ENCODE measurements around the gene CAPNS2.

CAPNS2 gene

DNA sequence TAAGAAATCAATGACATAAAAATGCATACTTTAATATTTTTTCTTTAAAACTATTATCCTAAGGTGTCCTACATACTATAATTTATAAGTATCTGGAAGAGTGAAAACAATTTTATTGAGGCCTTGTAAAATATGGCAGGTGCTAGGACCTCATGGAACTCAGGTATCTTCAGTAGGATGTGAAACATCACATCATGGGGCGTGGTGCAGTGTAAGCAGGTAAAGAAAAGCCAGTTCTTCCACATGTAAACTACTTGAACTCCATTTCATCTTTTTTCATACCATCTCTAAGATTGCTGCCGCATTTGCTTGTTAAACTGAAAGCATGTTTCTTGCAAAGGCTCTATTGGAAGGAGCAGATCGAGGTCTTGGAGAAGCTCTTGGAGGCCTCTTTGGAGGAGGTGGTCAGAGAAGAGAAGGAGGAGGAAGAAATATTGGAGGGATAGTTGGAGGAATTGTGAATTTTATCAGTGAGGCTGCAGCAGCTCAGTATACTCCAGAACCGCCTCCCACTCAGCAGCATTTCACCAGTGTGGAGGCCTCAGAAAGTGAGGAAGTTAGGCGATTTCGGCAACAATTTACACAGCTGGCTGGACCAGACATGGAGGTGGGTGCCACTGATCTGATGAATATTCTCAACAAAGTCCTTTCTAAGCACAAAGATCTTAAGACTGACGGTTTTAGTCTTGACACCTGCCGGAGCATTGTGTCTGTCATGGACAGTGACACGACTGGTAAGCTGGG is at the start of gene CAPNS2:
Gene CAPNS2, plus strand, starts transcription at position 253 of the 744 bp plus-strand sequence. Its CDS starts 73 bp downstream, at position 326.
- Histone ChIP-seq H3K27ac (no peak within 1 kb of the TSS), H3K4me3 (no peak within 1 kb of the TSS)
- TF ChIP-seq, protein P1, sequence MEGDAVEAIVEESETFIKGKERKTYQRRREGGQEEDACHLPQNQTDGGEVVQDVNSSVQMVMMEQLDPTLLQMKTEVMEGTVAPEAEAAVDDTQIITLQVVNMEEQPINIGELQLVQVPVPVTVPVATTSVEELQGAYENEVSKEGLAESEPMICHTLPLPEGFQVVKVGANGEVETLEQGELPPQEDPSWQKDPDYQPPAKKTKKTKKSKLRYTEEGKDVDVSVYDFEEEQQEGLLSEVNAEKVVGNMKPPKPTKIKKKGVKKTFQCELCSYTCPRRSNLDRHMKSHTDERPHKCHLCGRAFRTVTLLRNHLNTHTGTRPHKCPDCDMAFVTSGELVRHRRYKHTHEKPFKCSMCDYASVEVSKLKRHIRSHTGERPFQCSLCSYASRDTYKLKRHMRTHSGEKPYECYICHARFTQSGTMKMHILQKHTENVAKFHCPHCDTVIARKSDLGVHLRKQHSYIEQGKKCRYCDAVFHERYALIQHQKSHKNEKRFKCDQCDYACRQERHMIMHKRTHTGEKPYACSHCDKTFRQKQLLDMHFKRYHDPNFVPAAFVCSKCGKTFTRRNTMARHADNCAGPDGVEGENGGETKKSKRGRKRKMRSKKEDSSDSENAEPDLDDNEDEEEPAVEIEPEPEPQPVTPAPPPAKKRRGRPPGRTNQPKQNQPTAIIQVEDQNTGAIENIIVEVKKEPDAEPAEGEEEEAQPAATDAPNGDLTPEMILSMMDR (IDR thresholded peaks at IDR 0.05): no peak
- no peak for DNase-seq (ENCODE audit: low spot score)

DNA sequence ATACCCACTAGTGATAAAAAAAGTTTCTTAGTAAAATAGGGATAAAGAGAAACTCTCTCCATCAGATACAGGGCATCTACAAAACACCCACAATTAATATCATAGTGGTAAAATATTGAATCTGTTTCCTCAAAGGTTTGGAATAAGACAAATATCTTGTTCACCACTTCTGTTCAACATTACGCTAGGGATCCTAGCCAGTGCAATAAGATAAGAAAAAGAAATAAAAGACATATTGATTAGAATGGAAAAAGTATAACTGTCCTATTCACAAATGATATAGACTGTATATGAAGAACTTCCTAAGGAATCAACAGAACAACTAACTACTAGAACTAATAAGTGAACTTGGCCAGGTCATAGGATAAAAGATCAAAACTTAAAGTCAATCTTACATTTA is 44.7 kb upstream of the CAPNS2 start:
- no peak overlapping the region for H3K27ac ChIP-seq
- no peak overlapping the region for H3K4me3 ChIP-seq
- TF ChIP-seq, protein P1 (IDR thresholded peaks at IDR 0.05): no peak

DNA sequence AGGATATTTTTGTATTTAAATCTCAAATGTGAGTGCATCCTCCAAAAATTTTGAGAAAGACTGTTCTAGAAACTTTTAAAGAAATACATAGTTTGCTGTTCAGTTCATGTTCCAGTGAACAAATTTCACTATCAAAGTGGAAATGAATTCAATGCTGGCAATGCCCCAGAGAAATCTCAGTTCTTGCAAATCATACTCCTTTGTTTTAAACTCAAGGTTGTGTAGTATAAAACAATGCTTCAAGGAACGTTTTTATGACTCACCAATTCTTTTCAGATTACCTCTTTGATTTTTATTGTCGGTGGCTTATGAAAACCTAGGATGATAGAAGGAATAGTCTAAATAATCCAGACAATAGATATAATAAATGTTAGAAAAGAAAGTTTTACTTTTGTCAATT is 40.0 kb upstream of the CAPNS2 start:
- H3K27ac ChIP-seq: no peak overlapping the region
- TF ChIP-seq, protein P1 (IDR thresholded peaks at IDR 0.05): no peak
- H3K4me3 ChIP-seq: no peak overlapping the region
- no peak for DNase-seq (ENCODE audit: low spot score)

More for the DNA sequence above, 44.7 kb upstream of the CAPNS2 start:
- no peak for DNase-seq (ENCODE audit: low spot score)

DNA sequence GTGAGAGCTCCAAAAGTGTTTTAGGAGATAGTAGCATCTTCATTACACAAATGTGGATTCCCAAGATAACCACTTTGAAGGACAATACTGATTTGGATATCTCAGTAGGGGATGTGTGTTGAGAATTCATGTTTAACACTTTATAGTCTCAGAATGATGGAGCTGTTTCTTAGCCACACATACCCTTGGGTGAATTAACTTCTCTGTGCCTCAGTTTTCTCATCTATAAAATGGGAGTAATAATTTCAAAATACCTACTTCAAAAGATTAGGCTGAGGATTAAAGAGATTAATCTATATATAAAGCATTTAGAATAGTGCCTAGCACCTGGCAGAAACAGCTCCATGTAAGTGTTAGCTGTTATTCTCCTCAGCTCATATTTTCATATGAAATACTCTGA is 38.6 kb upstream of the CAPNS2 start:
- Histone ChIP-seq H3K27ac (no peak overlapping the region), H3K4me3 (no peak overlapping the region)
- TF ChIP-seq, protein P1 (IDR thresholded peaks at IDR 0.05): no peak
- DNase-seq (ENCODE audit: low spot score): no peak

DNA sequence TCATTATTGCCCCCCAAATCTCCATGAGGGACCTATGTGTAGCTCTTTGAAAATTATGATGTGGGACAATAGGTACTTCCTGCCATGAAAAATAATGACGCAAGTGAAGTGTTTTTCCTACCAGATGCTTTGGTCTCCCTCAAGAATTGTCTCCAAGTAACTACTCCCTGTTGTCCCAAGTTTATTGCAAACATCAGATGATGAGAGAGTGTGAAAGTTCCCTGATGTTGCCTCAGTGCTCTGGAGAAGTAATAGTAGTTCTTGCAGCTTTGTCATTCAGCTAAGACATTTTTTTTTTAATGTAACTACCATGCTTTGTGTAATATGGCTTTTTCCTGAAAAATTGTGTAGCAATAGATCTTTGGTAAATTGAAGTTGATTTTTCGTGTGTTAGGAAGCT is 37.5 kb upstream of the CAPNS2 start:
- Histone ChIP-seq H3K27ac (no peak overlapping the region), H3K4me3 (no peak overlapping the region)
- TF ChIP-seq, protein P1 (IDR thresholded peaks at IDR 0.05): no peak
- no peak for DNase-seq (ENCODE audit: low spot score)

DNA sequence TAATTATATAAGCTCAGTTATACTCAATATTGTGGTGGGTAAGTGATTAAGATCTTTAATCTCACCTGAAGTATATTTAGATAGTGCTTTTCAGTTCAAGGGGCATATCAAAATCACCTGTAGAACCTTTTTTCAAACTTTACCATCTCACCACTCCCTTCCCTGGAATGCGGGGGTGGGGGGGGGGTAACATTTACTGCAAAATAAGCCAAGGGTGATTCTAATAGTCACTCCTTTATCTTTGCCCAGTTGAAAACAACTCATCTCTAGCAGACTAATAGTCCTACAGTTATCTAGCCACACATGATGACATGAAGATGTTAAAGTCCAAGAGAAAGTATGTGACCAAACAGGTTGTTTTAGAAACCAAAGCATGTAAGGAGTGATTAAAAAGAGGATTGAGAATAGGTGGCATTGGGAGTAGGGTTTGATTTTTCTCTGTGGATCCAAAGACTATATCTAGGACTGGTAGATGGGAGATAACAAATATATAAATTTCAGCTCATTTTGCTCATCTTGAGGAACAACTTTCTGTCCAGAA is 36.1 kb upstream of the CAPNS2 start:
- no peak for DNase-seq (ENCODE audit: low spot score)
- TF ChIP-seq, protein P1 (IDR thresholded peaks at IDR 0.05): no peak
- no peak overlapping the region for H3K4me3 ChIP-seq
- H3K27ac ChIP-seq: no peak overlapping the region

DNA sequence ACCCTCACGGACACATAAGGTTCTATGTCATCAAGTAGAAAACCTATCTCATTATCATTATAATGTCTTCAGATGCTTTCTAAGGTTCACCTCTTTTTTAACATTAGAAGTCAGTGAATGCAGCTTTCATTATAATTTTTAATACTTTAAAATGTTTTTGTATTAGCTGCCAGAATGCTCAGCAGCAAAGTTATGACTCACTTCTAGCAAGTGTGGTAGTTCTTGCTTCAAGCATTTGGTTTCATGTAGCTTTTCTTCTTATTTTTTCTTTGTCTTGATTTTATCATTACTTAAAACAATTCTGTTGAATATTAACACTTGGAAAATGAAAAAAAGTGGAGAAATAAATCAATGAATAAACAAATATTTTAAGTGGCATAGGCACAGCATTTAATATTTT is 34.3 kb upstream of the CAPNS2 start:
- Histone ChIP-seq H3K4me3 (no peak overlapping the region), H3K27ac (no peak overlapping the region)
- DNase-seq (ENCODE audit: low spot score): no peak
- TF ChIP-seq, protein P1 (IDR thresholded peaks at IDR 0.05): no peak
